ENCODE results near the gene SNRNP70.
A peak's percentile ranks its signal among the peaks of the same experiment; 100 is the strongest.
"Not testable (repeated sequence)": the region's sequence is repeated elsewhere in the genome, so short reads cannot be mapped to it uniquely, and the experiment has no call there.

Gene SNRNP70

GRCh38 chr19:49121841-49122240 lies 36.6 kb downstream of the SNRNP70 start:
- not testable (repeated sequence) for DNase-seq

- not testable (repeated sequence) for DNase-seq
These were observed 38.0 kb downstream of the SNRNP70 start for GRCh38 chr19:49123285-49123684.

- no peak for DNase-seq
These were observed 39.9 kb downstream of the SNRNP70 start for GRCh38 chr19:49125025-49125731.

- DNase-seq: no peak
These were observed 41.3 kb downstream of the SNRNP70 start for GRCh38 chr19:49126575-49126974.

- DNase-seq: not testable (repeated sequence)
These were observed 42.0 kb downstream of the SNRNP70 start for GRCh38 chr19:49127225-49127624.

- DNase-seq: peak; percentile 96
These were observed 42.7 kb downstream of the SNRNP70 start for GRCh38 chr19:49127674-49128544.

- DNase-seq: no peak
These were observed 43.4 kb downstream of the SNRNP70 start for GRCh38 chr19:49128545-49129237.

- no peak for DNase-seq
These were observed 44.0 kb downstream of the SNRNP70 start for GRCh38 chr19:49129238-49129583.

- DNase-seq: no peak
These were observed 45.1 kb downstream of the SNRNP70 start for GRCh38 chr19:49130325-49130724.

- DNase-seq: peak; percentile 77
These were observed 47.8 kb downstream of the SNRNP70 start for GRCh38 chr19:49132974-49133609.

GRCh38 chr19:49133621-49134454 lies 48.6 kb downstream of the SNRNP70 start:
- DNase-seq: peak; percentile 84

- DNase-seq: no peak
These were observed 50.4 kb downstream of the SNRNP70 start for GRCh38 chr19:49135686-49136085.

- DNase-seq: no peak
These were observed 51.5 kb downstream of the SNRNP70 start for GRCh38 chr19:49136771-49137171.

GRCh38 chr19:49140951-49141350 lies 55.7 kb downstream of the SNRNP70 start:
- no peak for DNase-seq

GRCh38 chr19:49141352-49141751 lies 56.1 kb downstream of the SNRNP70 start:
- DNase-seq: no peak

- DNase-seq: peak; percentile 84
These were observed 57.6 kb downstream of the SNRNP70 start for GRCh38 chr19:49142866-49143335.

GRCh38 chr19:49145573-49146407 lies 60.5 kb downstream of the SNRNP70 start:
- peak; percentile 93 for DNase-seq

- not testable (repeated sequence) for DNase-seq
These were observed 61.1 kb downstream of the SNRNP70 start for GRCh38 chr19:49146408-49146770.

GRCh38 chr19:49148044-49148682 lies 62.9 kb downstream of the SNRNP70 start:
- no peak for DNase-seq
